ENCODE measurements around the gene GJD4. TPM values are rescaled to one million over a fixed set of nuclear protein-coding genes. Genes with fewer than 3 reads are reported as not detected.

Gene GJD4
- total RNA-seq, 1 donor from 2014 or later: not detected

DNA sequence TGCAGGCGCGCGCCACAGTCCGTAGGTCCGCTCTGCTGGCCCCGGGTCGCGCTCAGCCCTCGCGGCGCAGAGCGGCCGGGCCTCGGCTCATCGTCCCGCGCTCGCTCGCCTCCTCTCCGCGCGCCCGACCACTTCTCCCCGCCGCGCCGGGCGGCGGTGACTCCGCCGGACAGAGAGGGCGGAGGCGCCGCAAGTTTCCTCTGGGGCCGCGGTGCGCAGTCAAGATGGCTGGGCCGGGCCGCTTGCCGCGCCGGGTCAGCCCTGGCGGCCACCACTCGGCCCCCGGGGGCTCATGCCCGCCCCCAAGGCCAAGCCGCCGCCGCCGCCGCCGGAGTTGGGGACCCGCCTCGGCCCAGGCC lies 36.5 kb downstream of the GJD4 start:
- ATAC-seq (ENCODE audit: low read depth) (peak; percentile 11), DNase-seq (peak; percentile 42)
- no peaks in the 10 kb centered on the region for H3K9me3 Mint-ChIP-seq
- H3K4me3 Mint-ChIP-seq: peak overlapping the region; percentile 88
- TF ChIP-seq, protein P1, sequence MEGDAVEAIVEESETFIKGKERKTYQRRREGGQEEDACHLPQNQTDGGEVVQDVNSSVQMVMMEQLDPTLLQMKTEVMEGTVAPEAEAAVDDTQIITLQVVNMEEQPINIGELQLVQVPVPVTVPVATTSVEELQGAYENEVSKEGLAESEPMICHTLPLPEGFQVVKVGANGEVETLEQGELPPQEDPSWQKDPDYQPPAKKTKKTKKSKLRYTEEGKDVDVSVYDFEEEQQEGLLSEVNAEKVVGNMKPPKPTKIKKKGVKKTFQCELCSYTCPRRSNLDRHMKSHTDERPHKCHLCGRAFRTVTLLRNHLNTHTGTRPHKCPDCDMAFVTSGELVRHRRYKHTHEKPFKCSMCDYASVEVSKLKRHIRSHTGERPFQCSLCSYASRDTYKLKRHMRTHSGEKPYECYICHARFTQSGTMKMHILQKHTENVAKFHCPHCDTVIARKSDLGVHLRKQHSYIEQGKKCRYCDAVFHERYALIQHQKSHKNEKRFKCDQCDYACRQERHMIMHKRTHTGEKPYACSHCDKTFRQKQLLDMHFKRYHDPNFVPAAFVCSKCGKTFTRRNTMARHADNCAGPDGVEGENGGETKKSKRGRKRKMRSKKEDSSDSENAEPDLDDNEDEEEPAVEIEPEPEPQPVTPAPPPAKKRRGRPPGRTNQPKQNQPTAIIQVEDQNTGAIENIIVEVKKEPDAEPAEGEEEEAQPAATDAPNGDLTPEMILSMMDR (IDR thresholded peaks at IDR 0.05): no peak
- ChIA-PET CTCF (no interaction called here), POLR2A (no interaction called here)
- H3K4me1 Mint-ChIP-seq: peaks cover 30% of the 10 kb centered on the region
- H3K36me3 Mint-ChIP-seq (ENCODE audit: low read depth): no peaks in the 10 kb centered on the region
- H3K27me3 Mint-ChIP-seq: peaks cover 35% of the 10 kb centered on the region
- intact Hi-C loops (cut with micrococcal nuclease): loop anchor here (1.0 to 5.0 kb wide), 7 partner anchors 79 to 896 kb away; partner anchors contain the start of genes CCNY, CREM and CUL2
- no peak overlapping the region for H3K27ac Mint-ChIP-seq

DNA sequence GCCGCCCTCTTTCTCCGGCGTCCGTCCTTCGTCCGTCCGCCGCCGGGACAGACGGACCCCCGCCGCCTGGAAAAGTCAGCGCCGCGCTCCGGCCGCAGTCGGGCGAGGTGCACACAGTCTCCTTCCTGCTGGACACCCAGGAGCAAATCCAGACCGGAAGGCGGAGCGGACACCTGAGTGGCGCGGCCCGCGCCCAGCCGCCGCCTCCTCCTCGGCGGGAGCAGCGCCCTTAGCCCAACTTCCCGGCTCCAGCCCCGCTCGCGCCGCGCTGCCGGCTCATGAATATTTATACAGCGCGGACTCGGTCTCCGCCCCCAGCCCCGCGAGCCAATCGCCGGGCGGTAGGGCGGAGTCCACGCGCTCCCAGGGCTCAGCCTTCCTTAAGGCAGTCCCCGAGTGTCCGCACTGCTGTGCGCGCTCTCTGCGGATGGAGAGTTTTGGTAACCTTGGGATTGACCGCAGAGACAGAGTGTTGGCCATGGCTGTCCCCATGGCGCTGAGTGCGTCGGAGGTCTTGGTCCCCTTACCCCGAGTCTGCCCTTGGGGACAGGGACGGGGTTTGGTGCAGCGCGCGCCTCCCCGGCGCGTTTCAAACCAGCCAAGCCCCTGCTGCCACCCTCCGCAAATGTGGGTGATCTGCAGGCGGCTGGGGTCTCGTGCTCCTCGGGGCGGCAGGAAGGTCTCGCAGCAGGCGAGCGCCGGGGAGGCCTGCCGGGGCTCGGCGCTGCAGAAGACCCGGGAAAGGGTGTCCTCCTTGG lies 37.1 kb downstream of the GJD4 start, which contains the start of gene FZD8:
Gene FZD8 (minus strand): TSS at position 262 of the 758 bp plus-strand sequence. CDS start 867 bp downstream, outside the sequence.
- CTCF ChIA-PET: no interaction called here
- Mint-ChIP-seq H3K27me3 (peaks cover 33% of the 10 kb centered on the region), H3K4me3 (peak within 1 kb of the TSS; percentile 88), H3K36me3 (ENCODE audit: low read depth) (no peaks in the 10 kb centered on the region), H3K9me3 (no peaks in the 10 kb centered on the region), H3K27ac (no peak within 1 kb of the TSS), H3K4me1 (peaks cover 30% of the 10 kb centered on the region)
- TF ChIP-seq, protein P1 (IDR thresholded peaks at IDR 0.05): no peak
- intact Hi-C loops (cut with micrococcal nuclease): loop anchor here (1.0 to 5.0 kb wide), 7 partner anchors 80 to 895 kb away; partner anchors contain the start of genes CCNY, CREM and CUL2
- DNase-seq (peak; percentile 69), ATAC-seq (ENCODE audit: low read depth) (peak; percentile 87)
- POLR2A ChIA-PET: no interaction called here

DNA sequence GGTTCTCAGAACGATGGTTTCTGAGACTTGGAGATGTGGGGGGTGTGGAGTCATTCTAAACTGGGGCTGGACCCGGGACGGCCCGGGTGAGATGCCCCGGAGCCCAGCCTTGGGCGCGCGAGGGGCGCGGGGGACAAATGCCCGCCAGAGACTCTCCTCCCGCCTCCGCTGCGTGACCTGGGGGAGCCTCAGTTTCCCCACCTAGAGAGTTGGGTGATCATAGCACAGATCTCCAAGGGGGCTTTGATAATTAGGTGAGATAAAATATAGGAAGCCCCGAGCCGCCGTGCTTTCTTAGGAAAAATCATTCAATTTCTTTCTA lies 37.6 kb downstream of the GJD4 start:
- TF ChIP-seq, protein P1 (IDR thresholded peaks at IDR 0.05): no peak

DNA sequence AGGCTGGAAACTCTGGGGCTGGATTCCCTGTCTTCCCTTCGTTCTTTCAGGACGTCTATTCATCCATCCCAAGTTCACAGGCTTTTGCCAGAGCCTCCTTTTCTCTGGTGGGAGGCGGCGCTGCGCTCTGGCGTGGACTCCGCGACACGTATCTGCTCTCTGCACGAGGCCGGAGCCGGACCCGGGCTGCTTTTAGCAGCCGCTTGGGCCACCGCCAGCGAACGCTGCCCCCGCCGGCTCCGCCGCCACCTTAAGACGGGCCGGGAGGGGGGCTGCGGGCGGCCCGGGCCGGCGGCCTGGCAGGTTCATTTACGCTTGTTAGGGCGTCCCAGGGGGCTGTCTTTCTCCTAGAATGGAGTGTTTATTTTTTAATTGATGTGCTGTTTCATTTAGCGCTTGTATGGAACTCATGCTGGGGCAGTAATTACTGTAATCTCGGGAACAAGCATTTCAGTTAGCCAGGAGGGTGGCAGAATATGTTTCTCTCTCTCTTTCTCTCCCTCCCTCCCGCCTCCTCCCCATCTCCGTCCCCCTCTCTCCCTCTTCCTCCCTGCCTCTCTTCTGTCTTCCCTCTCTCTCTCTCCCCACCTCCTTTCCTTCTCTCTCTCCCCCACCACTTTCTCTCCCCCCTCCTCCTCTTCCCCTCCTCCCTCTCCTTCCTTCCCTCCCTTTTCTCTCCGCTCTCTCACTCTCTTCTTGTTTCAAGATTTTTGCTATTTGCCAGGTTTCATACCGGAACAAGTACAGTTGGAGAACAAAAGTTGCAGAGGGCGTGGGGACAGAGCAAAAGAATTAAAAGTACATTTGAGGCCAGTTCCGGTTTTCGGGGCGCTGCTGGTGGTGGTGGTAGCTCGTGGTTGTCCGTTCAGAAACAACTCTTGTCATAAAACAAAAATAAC lies 38.3 kb downstream of the GJD4 start:
- peak overlapping the region; percentile 88 for H3K4me3 Mint-ChIP-seq
- intact Hi-C loops (cut with micrococcal nuclease): loop anchor here (5.0 kb wide), 4 partner anchors 81 to 894 kb away; partner anchors contain the start of gene CCNY
- H3K4me1 Mint-ChIP-seq: peaks cover 30% of the 10 kb centered on the region
- CTCF ChIA-PET: interaction anchor here (2.0 kb wide), 1 partner anchor 8 kb away, joined by 8 read pairs; no protein-coding TSS in a partner anchor
- ATAC-seq (ENCODE audit: low read depth) (no peak), DNase-seq (peak; percentile 29)
- TF ChIP-seq, protein P1 (IDR thresholded peaks at IDR 0.05): no peak
- POLR2A ChIA-PET: no interaction called here
- peak overlapping the region; percentile 7 for H3K27ac Mint-ChIP-seq
- no peaks in the 10 kb centered on the region for H3K36me3 Mint-ChIP-seq (ENCODE audit: low read depth)
- H3K27me3 Mint-ChIP-seq: peaks cover 25% of the 10 kb centered on the region
- H3K9me3 Mint-ChIP-seq: no peaks in the 10 kb centered on the region

More for the DNA sequence above, 37.6 kb downstream of the GJD4 start:
- Mint-ChIP-seq H3K4me3 (peak overlapping the region; percentile 88), H3K27me3 (peaks cover 32% of the 10 kb centered on the region), H3K4me1 (peaks cover 30% of the 10 kb centered on the region), H3K27ac (no peak overlapping the region), H3K36me3 (ENCODE audit: low read depth) (no peaks in the 10 kb centered on the region), H3K9me3 (no peaks in the 10 kb centered on the region)
- ChIA-PET POLR2A (no interaction called here), CTCF (no interaction called here)
- DNase-seq (no peak), ATAC-seq (ENCODE audit: low read depth) (no peak)
- intact Hi-C loops (cut with micrococcal nuclease): loop anchor here (1.0 to 5.0 kb wide), 7 partner anchors 80 to 895 kb away; partner anchors contain the start of genes CCNY, CREM and CUL2

Data from activated B cell treated with CpG ODN at 0.5 μM for 24 hours (primary cell).